ENCODE measurements around the gene SPINT1.
"Not testable (repeated sequence)": the region's sequence is repeated elsewhere in the genome, so short reads cannot be mapped to it uniquely, and the experiment has no call there.

The SPINT1 gene

DNA sequence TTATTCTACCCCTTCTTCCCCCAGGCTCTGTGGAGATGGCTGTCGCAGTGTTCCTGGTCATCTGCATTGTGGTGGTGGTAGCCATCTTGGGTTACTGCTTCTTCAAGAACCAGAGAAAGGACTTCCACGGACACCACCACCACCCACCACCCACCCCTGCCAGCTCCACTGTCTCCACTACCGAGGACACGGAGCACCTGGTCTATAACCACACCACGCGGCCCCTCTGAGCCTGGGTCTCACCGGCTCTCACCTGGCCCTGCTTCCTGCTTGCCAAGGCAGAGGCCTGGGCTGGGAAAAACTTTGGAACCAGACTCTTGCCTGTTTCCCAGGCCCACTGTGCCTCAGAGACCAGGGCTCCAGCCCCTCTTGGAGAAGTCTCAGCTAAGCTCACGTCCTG lies 12.9 kb downstream of the SPINT1 start:
- H2BK120ac ChIP-seq (ENCODE audit: low read depth, low read length), result no peak overlapping the region
- H3K4ac ChIP-seq (ENCODE audit: low read depth, low read length), result no peak overlapping the region
- DNase-seq, result no peak
- H2AK5ac ChIP-seq (ENCODE audit: low read length), result no peak overlapping the region
- H3K79me1 ChIP-seq (ENCODE audit: low read length), result no peaks in the 10 kb centered on the region
- H3K4me1 ChIP-seq (ENCODE audit: control insufficient read depth, low read depth, low read length), result no peaks in the 10 kb centered on the region
- H3K27me3 ChIP-seq (ENCODE audit: insufficient read depth, low read length, poor library complexity), result no peaks in the 10 kb centered on the region
- no peak overlapping the region for H3K9ac ChIP-seq (ENCODE audit: low read length)
- no peak overlapping the region for H2BK15ac ChIP-seq (replicated peaks; ENCODE audit: low read depth)
- H3K18ac ChIP-seq (ENCODE audit: low read length), result no peak overlapping the region
- H3K23ac ChIP-seq (ENCODE audit: low read length), result no peak overlapping the region
- H3K56ac ChIP-seq (ENCODE audit: low read length), result no peak overlapping the region
- no peak overlapping the region for H3K4me2 ChIP-seq (ENCODE audit: low read length)
- H4K8ac ChIP-seq (ENCODE audit: low read depth, low read length), result no peak overlapping the region
- H3K36me3 ChIP-seq (ENCODE audit: control insufficient read depth, insufficient read depth, low read length), result peaks cover 8% of the 10 kb centered on the region
- H2BK5ac ChIP-seq (ENCODE audit: low read length), result no peak overlapping the region
- no peaks in the 10 kb centered on the region for H3K79me2 ChIP-seq (ENCODE audit: control insufficient read depth, insufficient read depth, low read length)
- H4K5ac ChIP-seq (ENCODE audit: low read length), result no peak overlapping the region
- H3K27ac ChIP-seq (ENCODE audit: low read depth, low read length), result no peak overlapping the region
- no peak overlapping the region for H3K4me3 ChIP-seq (ENCODE audit: low read length)
- no CpG with 5 or more reads among the region's 8 CpGs for WGBS (ENCODE audit: extremely low coverage, insufficient coverage, low lambda C conversion rate)

DNA sequence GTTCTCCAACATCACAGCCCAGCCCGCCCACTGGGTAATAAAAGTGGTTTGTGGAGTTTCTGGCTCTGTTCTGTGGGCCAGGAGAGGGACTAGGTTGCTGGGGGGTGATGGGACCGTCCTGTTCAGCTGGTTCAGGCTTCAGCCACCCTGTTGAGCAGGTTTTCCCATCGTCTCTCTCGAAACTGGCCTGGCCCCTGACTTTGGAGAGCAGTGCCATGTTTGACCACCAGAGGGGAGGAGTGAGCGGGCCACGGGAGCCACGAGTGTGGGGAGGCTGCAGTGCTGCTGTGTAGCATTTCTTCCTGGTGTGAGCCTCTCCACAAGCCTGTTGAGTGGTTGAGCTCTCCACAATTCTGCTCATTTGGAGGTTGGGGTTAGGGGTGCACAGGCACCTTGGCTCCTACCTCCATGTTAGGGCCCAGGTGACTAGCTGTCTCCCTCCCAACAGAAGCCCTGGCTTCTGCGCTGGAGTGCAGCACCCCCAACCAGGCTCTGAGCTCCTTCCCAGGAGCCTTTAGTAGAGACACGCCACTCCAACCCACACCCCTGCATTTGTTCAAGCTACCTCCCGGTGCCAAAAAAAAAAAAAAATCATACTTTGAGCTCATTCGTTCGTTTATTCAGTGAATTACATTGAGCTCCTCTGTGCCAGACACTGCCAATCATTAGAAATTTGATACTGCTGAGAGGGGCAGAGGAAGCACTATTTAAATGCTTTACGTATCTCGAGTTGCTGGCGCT lies 13.9 kb downstream of the SPINT1 start:
- Histone ChIP-seq H3K36me3 (ENCODE audit: control insufficient read depth, insufficient read depth, low read length) (peaks cover 8% of the 10 kb centered on the region), H3K4ac (ENCODE audit: low read depth, low read length) (no peak overlapping the region), H2BK120ac (ENCODE audit: low read depth, low read length) (no peak overlapping the region), H3K27me3 (ENCODE audit: insufficient read depth, low read length, poor library complexity) (no peaks in the 10 kb centered on the region), H3K27ac (ENCODE audit: low read depth, low read length) (no peak overlapping the region), H2AK5ac (ENCODE audit: low read length) (no peak overlapping the region), H3K23ac (ENCODE audit: low read length) (no peak overlapping the region), H2BK5ac (ENCODE audit: low read length) (no peak overlapping the region), H4K5ac (ENCODE audit: low read length) (no peak overlapping the region), H2BK15ac (replicated peaks; ENCODE audit: low read depth) (no peak overlapping the region), H3K56ac (ENCODE audit: low read length) (no peak overlapping the region), H3K4me1 (ENCODE audit: control insufficient read depth, low read depth, low read length) (no peaks in the 10 kb centered on the region), H4K8ac (ENCODE audit: low read depth, low read length) (no peak overlapping the region), H3K79me1 (ENCODE audit: low read length) (no peaks in the 10 kb centered on the region), H3K9ac (ENCODE audit: low read length) (no peak overlapping the region), H3K18ac (ENCODE audit: low read length) (no peak overlapping the region), H3K79me2 (ENCODE audit: control insufficient read depth, insufficient read depth, low read length) (no peaks in the 10 kb centered on the region), H3K4me2 (ENCODE audit: low read length) (no peak overlapping the region), H3K4me3 (ENCODE audit: low read length) (no peak overlapping the region)
- WGBS (ENCODE audit: extremely low coverage, insufficient coverage, low lambda C conversion rate), result no CpG with 5 or more reads among the region's 15 CpGs
- DNase-seq, result peak; percentile 85

DNA sequence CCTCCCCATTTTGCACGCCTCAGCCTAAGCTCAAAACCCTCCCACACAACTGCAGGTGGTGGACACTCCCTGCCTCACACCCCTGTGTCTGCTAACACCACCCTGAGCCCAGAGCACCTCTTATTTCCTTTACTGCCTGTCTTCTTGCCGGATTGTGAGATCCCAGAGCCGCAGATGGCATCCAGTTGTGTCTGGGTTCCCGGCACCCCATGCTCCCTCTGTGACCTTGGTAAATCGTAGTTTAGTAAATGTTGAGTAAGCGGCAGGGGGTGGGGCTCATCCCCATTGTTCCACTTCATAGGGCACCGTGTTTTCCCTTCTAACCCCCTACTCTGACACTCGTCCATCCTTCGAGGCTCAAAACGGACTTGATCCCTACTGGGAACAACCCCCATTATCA lies 14.9 kb downstream of the SPINT1 start:
- H3K4ac ChIP-seq (ENCODE audit: low read depth, low read length), result no peak overlapping the region
- no peaks in the 10 kb centered on the region for H3K79me1 ChIP-seq (ENCODE audit: low read length)
- H3K9ac ChIP-seq (ENCODE audit: low read length), result no peak overlapping the region
- H3K4me1 ChIP-seq (ENCODE audit: control insufficient read depth, low read depth, low read length), result no peaks in the 10 kb centered on the region
- H3K23ac ChIP-seq (ENCODE audit: low read length), result no peak overlapping the region
- WGBS (ENCODE audit: extremely low coverage, insufficient coverage, low lambda C conversion rate), result no CpG with 5 or more reads among the region's 10 CpGs
- H3K56ac ChIP-seq (ENCODE audit: low read length), result no peak overlapping the region
- no peak overlapping the region for H2BK120ac ChIP-seq (ENCODE audit: low read depth, low read length)
- H2BK15ac ChIP-seq (replicated peaks; ENCODE audit: low read depth), result no peak overlapping the region
- no peak overlapping the region for H2AK5ac ChIP-seq (ENCODE audit: low read length)
- H3K36me3 ChIP-seq (ENCODE audit: control insufficient read depth, insufficient read depth, low read length), result peaks cover 4% of the 10 kb centered on the region
- H3K27ac ChIP-seq (ENCODE audit: low read depth, low read length), result peak overlapping the region; percentile 6
- H3K18ac ChIP-seq (ENCODE audit: low read length), result no peak overlapping the region
- H2BK5ac ChIP-seq (ENCODE audit: low read length), result no peak overlapping the region
- no peak overlapping the region for H3K4me3 ChIP-seq (ENCODE audit: low read length)
- no peak overlapping the region for H3K4me2 ChIP-seq (ENCODE audit: low read length)
- no peaks in the 10 kb centered on the region for H3K79me2 ChIP-seq (ENCODE audit: control insufficient read depth, insufficient read depth, low read length)
- DNase-seq, result no peak
- no peak overlapping the region for H4K8ac ChIP-seq (ENCODE audit: low read depth, low read length)
- H4K5ac ChIP-seq (ENCODE audit: low read length), result no peak overlapping the region
- no peaks in the 10 kb centered on the region for H3K27me3 ChIP-seq (ENCODE audit: insufficient read depth, low read length, poor library complexity)

DNA sequence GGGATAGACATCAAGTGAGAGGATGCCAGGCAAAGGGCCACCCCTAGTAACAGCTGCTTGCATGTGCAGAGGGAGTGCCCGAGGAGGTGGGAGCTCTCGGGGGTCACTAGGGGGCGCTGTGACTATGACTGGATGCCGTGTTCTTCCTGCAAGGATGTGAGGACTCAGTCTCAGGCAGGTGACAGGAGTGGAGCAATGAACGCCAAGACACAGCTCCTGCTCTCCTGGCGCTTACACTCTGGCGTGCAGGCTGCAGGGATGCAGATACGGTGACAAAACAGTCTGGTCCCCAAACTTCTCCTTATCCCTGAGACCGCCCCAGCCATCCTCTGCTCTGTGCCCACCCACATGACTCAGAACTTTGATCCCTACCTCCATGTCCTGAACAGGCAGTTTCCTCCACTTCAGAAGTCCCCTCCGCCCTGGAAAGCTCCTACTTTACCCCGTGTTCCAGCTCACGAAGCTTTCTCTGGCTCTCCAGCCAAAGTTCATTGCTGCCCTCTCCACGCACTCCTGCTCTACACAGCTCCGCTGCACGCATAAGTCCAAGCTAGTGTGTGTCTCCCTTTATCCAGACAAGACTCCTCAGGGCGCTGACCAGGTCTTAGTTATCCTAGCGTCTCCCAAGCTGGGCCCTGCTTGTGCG lies 15.5 kb downstream of the SPINT1 start:
- Histone ChIP-seq H3K79me1 (ENCODE audit: low read length) (no peaks in the 10 kb centered on the region), H3K79me2 (ENCODE audit: control insufficient read depth, insufficient read depth, low read length) (no peaks in the 10 kb centered on the region), H3K27ac (ENCODE audit: low read depth, low read length) (no peak overlapping the region), H2AK5ac (ENCODE audit: low read length) (no peak overlapping the region), H2BK120ac (ENCODE audit: low read depth, low read length) (no peak overlapping the region), H3K27me3 (ENCODE audit: insufficient read depth, low read length, poor library complexity) (no peaks in the 10 kb centered on the region), H3K56ac (ENCODE audit: low read length) (no peak overlapping the region), H3K4me3 (ENCODE audit: low read length) (no peak overlapping the region), H3K4me1 (ENCODE audit: control insufficient read depth, low read depth, low read length) (no peaks in the 10 kb centered on the region), H3K4me2 (ENCODE audit: low read length) (no peak overlapping the region), H3K36me3 (ENCODE audit: control insufficient read depth, insufficient read depth, low read length) (peaks cover 4% of the 10 kb centered on the region), H3K4ac (ENCODE audit: low read depth, low read length) (no peak overlapping the region), H2BK5ac (ENCODE audit: low read length) (no peak overlapping the region), H3K23ac (ENCODE audit: low read length) (no peak overlapping the region), H4K8ac (ENCODE audit: low read depth, low read length) (no peak overlapping the region), H2BK15ac (replicated peaks; ENCODE audit: low read depth) (no peak overlapping the region), H4K5ac (ENCODE audit: low read length) (no peak overlapping the region), H3K9ac (ENCODE audit: low read length) (no peak overlapping the region), H3K18ac (ENCODE audit: low read length) (no peak overlapping the region)
- DNase-seq, result peak; percentile 93
- no CpG with 5 or more reads among the region's 18 CpGs for WGBS (ENCODE audit: extremely low coverage, insufficient coverage, low lambda C conversion rate)

DNA sequence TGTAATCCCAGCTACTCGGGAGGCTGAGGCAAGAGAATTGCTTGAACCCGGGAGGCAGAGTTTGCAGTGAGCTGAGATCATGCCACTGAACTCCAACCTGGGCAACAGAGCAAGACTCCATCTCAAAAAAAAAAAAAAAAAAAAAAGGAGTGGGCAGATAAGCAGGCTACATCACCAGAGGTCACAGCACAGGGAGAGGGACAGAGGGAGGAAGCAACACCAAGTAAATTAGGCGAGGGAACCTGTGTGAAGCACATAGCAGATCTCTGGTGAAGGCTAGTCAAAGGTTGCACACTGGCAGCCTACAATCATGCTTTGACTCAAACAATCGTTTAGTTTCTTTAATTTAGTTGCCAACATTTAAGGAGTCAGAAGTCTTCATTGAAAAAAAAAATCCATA lies 17.3 kb downstream of the SPINT1 start:
- DNase-seq; H3K23ac ChIP-seq (ENCODE audit: low read length); H2BK120ac ChIP-seq (ENCODE audit: low read depth, low read length); H3K27ac ChIP-seq (ENCODE audit: low read depth, low read length); H2BK5ac ChIP-seq (ENCODE audit: low read length); H3K4me2 ChIP-seq (ENCODE audit: low read length); H3K79me1 ChIP-seq (ENCODE audit: low read length); H3K79me2 ChIP-seq (ENCODE audit: control insufficient read depth, insufficient read depth, low read length); H2BK15ac ChIP-seq (replicated peaks; ENCODE audit: low read depth); H4K8ac ChIP-seq (ENCODE audit: low read depth, low read length); H3K18ac ChIP-seq (ENCODE audit: low read length); H3K4me3 ChIP-seq (ENCODE audit: low read length); H3K9ac ChIP-seq (ENCODE audit: low read length); H3K4ac ChIP-seq (ENCODE audit: low read depth, low read length); H3K27me3 ChIP-seq (ENCODE audit: insufficient read depth, low read length, poor library complexity); H3K4me1 ChIP-seq (ENCODE audit: control insufficient read depth, low read depth, low read length); H2AK5ac ChIP-seq (ENCODE audit: low read length); H3K56ac ChIP-seq (ENCODE audit: low read length); H3K36me3 ChIP-seq (ENCODE audit: control insufficient read depth, insufficient read depth, low read length); H4K5ac ChIP-seq (ENCODE audit: low read length): not testable (repeated sequence)
- WGBS (ENCODE audit: extremely low coverage, insufficient coverage, low lambda C conversion rate), result no CpG with 5 or more reads among the region's 4 CpGs

All from mesendoderm (in vitro differentiated cells).